ENCODE data around the gene PGAM4.
"Not testable (repeated sequence)": the region's sequence is repeated elsewhere in the genome, so short reads cannot be mapped to it uniquely, and the experiment has no call there.

GRCh38 chrX:77919370-77919769 lies 50.1 kb downstream of the PGAM4 start:
- not testable (repeated sequence) for TF ChIP-seq CTCF (conservative IDR thresholded peaks at IDR 0.05; ENCODE audit: low read depth, low read length); EZH2 (IDR thresholded peaks at IDR 0.05; ENCODE audit: low read length, unreplicated experiment)
